DND-41 (cell line): ENCODE measurements around the gene CCDC60.

ENCODE experiments used
- ATAC-seq: fragments of 200-7000 bp; cut with Tn5 transposase; 3 replicates; pipeline ENCODE4 v1.9.1; 2021; ENCODE audit warnings: low read depth; ENCODE audit not compliant: insufficient read depth
- DNase-seq: peaks from one replicate; pipeline ENCODE4 v3.0.0-alpha.2; 2020
- H2AFZ ChIP-seq: 2 replicates; pipeline ENCODE4 v1.6.0; 2012; ENCODE audit warnings: low read depth, low read length
- H3K27ac ChIP-seq: 2 replicates; pipeline ENCODE4 v1.5.1; 2012; ENCODE audit warnings: low read length, inconsistent platforms
- H3K27me3 ChIP-seq: fragments of 200-600 bp; sonication (generic); 2 replicates; pipeline ENCODE4 v1.6.0; 2012; ENCODE audit warnings: low read length, mild to moderate bottlenecking, inconsistent platforms; ENCODE audit not compliant: insufficient read depth, poor library complexity
- H3K36me3 ChIP-seq: 2 replicates; pipeline ENCODE4 v1.5.1; 2012; ENCODE audit warnings: low read length, inconsistent platforms; ENCODE audit not compliant: insufficient read depth
- H3K4me1 ChIP-seq: 2 replicates; pipeline ENCODE4 v1.5.1; 2012; ENCODE audit warnings: mild to moderate bottlenecking, low read length; ENCODE audit not compliant: insufficient read depth
- H3K4me2 ChIP-seq: 2 replicates; pipeline ENCODE4 v1.6.0; 2012; ENCODE audit warnings: mild to moderate bottlenecking, moderate library complexity, low read length, inconsistent platforms; ENCODE audit not compliant: insufficient read depth
- H3K4me3 ChIP-seq, 2 experiments: fragments of 200-600 bp in 1 of 2; shearing (Covaris generic) in 1 of 2; 2 replicates each; pipeline ENCODE4 v1.5.1; 2012 to 2016; ENCODE audit warnings: inconsistent platforms in 2 of 2, low read length in 2 of 2, mild to moderate bottlenecking in 2 of 2, low read depth in 1 of 2, moderate library complexity in 1 of 2
- H3K79me2 ChIP-seq: 2 replicates; pipeline ENCODE4 v1.6.0; 2012; ENCODE audit warnings: low read length, inconsistent platforms; ENCODE audit not compliant: insufficient read depth
- H3K9ac ChIP-seq: 2 replicates; pipeline ENCODE4 v1.6.0; 2012; ENCODE audit warnings: low read depth, mild to moderate bottlenecking, inconsistent platforms, low read length, moderate library complexity
- H3K9me3 ChIP-seq: 2 replicates; pipeline ENCODE4 v1.5.1; 2012; ENCODE audit warnings: low read length, moderate library complexity, mild to moderate bottlenecking, inconsistent platforms; ENCODE audit not compliant: insufficient read depth, severe bottlenecking
- H4K20me1 ChIP-seq: 2 replicates; pipeline ENCODE4 v1.6.0; 2012; ENCODE audit warnings: low read length; ENCODE audit not compliant: insufficient read depth
- EZH2 ChIP-seq: IDR thresholded peaks from 3 replicates; pipeline ENCODE4 v1.6.1; 2012; ENCODE audit warnings: borderline replicate concordance, low read depth, mild to moderate bottlenecking, moderate library complexity, low read length, inconsistent platforms; ENCODE audit not compliant: severe bottlenecking
- TF ChIP-seq, protein P1 (sequence below): IDR thresholded peaks from 2 replicates; pipeline ENCODE4 v1.5.1; 2012; ENCODE audit warnings: borderline replicate concordance, low read length, moderate library complexity, mild to moderate bottlenecking; ENCODE audit not compliant: poor library complexity, severe bottlenecking; ENCODE audit errors: extremely low read depth

CCDC60 gene

DNA sequence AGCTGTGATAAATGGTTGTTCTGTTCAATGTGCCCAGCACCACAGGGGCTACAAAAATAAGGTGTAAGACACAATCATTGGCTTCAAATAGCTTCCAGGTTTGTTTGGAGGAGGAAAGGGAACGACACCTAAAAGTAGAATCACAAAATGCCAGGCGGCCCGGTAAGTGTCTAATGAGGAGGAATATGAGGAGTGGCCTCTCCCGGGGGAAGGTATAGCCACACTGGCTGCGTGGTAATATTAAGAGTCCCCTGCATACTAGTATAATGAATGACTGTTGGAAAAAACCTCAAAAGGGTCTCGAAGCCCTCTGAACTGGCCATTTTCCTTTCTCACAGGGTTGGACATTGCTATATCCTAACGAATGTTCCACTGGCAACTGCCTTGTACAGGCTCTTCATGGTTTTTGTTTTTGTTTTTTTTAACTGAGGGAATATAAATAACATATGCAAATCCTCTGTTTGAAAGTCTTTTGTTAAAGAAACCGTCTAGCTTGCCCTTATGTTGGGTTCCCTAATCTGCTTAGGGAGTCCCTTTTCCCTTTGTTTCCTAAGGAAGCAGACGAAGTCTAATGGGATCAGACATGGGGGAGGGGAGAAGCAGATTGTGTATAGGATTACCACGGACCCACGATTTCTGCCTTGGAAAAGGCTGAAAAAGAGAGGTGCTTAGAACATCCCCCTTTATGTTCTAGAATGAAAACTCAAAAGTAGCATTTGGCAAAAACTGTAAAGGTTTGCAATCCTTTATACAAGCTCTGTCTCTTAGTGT is 4.2 kb downstream of the CCDC60 start:
- no peak overlapping the region for H3K9ac ChIP-seq
- H3K4me2 ChIP-seq, result no peak overlapping the region
- TF ChIP-seq, protein P1, sequence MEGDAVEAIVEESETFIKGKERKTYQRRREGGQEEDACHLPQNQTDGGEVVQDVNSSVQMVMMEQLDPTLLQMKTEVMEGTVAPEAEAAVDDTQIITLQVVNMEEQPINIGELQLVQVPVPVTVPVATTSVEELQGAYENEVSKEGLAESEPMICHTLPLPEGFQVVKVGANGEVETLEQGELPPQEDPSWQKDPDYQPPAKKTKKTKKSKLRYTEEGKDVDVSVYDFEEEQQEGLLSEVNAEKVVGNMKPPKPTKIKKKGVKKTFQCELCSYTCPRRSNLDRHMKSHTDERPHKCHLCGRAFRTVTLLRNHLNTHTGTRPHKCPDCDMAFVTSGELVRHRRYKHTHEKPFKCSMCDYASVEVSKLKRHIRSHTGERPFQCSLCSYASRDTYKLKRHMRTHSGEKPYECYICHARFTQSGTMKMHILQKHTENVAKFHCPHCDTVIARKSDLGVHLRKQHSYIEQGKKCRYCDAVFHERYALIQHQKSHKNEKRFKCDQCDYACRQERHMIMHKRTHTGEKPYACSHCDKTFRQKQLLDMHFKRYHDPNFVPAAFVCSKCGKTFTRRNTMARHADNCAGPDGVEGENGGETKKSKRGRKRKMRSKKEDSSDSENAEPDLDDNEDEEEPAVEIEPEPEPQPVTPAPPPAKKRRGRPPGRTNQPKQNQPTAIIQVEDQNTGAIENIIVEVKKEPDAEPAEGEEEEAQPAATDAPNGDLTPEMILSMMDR, result no peak
- TF ChIP-seq EZH2, result no peak
- H3K36me3 ChIP-seq, result no peaks in the 10 kb centered on the region
- no peaks in the 10 kb centered on the region for H3K9me3 ChIP-seq
- no peak overlapping the region for H3K27ac ChIP-seq
- H3K4me1 ChIP-seq, result no peaks in the 10 kb centered on the region
- H3K79me2 ChIP-seq, result no peaks in the 10 kb centered on the region
- DNase-seq (no peak), ATAC-seq (no peak)
- no peaks in the 10 kb centered on the region for H4K20me1 ChIP-seq
- no peak overlapping the region for H2AFZ ChIP-seq
- no peak overlapping the region for H3K4me3 ChIP-seq
- no peaks in the 10 kb centered on the region for H3K27me3 ChIP-seq

GRCh38 chr12:119340578-119340977 is 6.0 kb downstream of the CCDC60 start:
- DNase-seq (no peak), ATAC-seq (no peak)
- no peaks in the 10 kb centered on the region for H3K4me1 ChIP-seq
- no peak overlapping the region for H3K9ac ChIP-seq
- no peaks in the 10 kb centered on the region for H3K79me2 ChIP-seq
- no peak overlapping the region for H3K27ac ChIP-seq
- H3K36me3 ChIP-seq, result no peaks in the 10 kb centered on the region
- no peaks in the 10 kb centered on the region for H3K27me3 ChIP-seq
- H3K4me2 ChIP-seq, result no peak overlapping the region
- no peaks in the 10 kb centered on the region for H4K20me1 ChIP-seq
- no peaks in the 10 kb centered on the region for H3K9me3 ChIP-seq
- no peak overlapping the region for H3K4me3 ChIP-seq
- H2AFZ ChIP-seq, result no peak overlapping the region
- no peak for TF ChIP-seq EZH2
- TF ChIP-seq, protein P1, result no peak

- Histone ChIP-seq H3K9me3 (no peaks in the 10 kb centered on the region), H3K27me3 (no peaks in the 10 kb centered on the region), H3K4me3 (no peak overlapping the region), H2AFZ (no peak overlapping the region), H3K36me3 (no peaks in the 10 kb centered on the region), H4K20me1 (no peaks in the 10 kb centered on the region), H3K4me2 (no peak overlapping the region), H3K79me2 (no peaks in the 10 kb centered on the region), H3K4me1 (no peaks in the 10 kb centered on the region), H3K9ac (no peak overlapping the region), H3K27ac (no peak overlapping the region)
- ATAC-seq (no peak), DNase-seq (no peak)
- TF ChIP-seq EZH2, result no peak
- TF ChIP-seq, protein P1, result no peak
Observed at GRCh38 chr12:119341020-119341419, 6.5 kb downstream of the CCDC60 start.
